K562 (cell line): ENCODE results near the gene POLD4. TPM values are rescaled to one million over a fixed set of nuclear protein-coding genes. Genes with fewer than 3 reads are reported as not detected.

Source experiments
- ARID1B ChIP-seq: fragments of 450-650 bp; IDR thresholded peaks from 2 replicates; pipeline ENCODE4 v1.6.1; 2016; ENCODE audit warnings: antibody characterized with exemption, mild to moderate bottlenecking, inconsistent platforms
- CBFA2T2 ChIP-seq: fragments of 450-650 bp; conservative IDR thresholded peaks from 2 replicates; pipeline ENCODE4 v1.6.1; 2017; ENCODE audit warnings: mild to moderate bottlenecking
- CLOCK ChIP-seq: fragments of 250-450 bp; sonication (Bioruptor Pico); IDR thresholded peaks from 2 replicates; pipeline ENCODE4 v1.4.0; 2020; ENCODE audit warnings: mild to moderate bottlenecking, moderate library complexity, borderline replicate concordance
- NFE2L1 ChIP-seq: fragments of 450-650 bp; IDR thresholded peaks from 2 replicates; pipeline ENCODE4 v1.6.1; 2016; ENCODE audit warnings: missing genetic modification characterization, low read depth, mild to moderate bottlenecking, missing compliant biosample characterization, moderate library complexity, borderline replicate concordance
- NFYB ChIP-seq: IDR thresholded peaks from 2 replicates; pipeline ENCODE4 v1.6.1; 2011; ENCODE audit warnings: mild to moderate bottlenecking, moderate library complexity; ENCODE audit not compliant: insufficient read length; ENCODE audit errors: extremely low read depth
- PURB ChIP-seq: sonication (generic); formaldehyde crosslinking; IDR thresholded peaks from 2 replicates; pipeline ENCODE4 v1.9.0; 2021; ENCODE audit warnings: low read depth, mild to moderate bottlenecking, missing genetic modification reagents
- TSHZ1 ChIP-seq: fragments of 250-450 bp; sonication (Bioruptor Pico); IDR thresholded peaks from 2 replicates; pipeline ENCODE4 v1.4.0; 2020; ENCODE audit warnings: mild to moderate bottlenecking, moderate library complexity
- ZNF146 ChIP-seq: IDR thresholded peaks from one replicate; pipeline ENCODE4 v1.6.1; 2018; ENCODE audit warnings: missing compliant biosample characterization; ENCODE audit not compliant: unreplicated experiment
- ZNF23 ChIP-seq: fragments of 250-450 bp; sonication (Bioruptor Pico); IDR thresholded peaks from 2 replicates; pipeline ENCODE4 v1.4.0; 2020; ENCODE audit warnings: mild to moderate bottlenecking
- ZNF518B ChIP-seq: fragments of 250-450 bp; sonication (Bioruptor Pico); IDR thresholded peaks from 2 replicates; pipeline ENCODE4 v1.5.0; 2021; ENCODE audit warnings: mild to moderate bottlenecking, moderate library complexity
- ZNF609 ChIP-seq: sonication (generic); formaldehyde crosslinking; IDR thresholded peaks from 2 replicates; pipeline ENCODE4 v1.8.1; 2023; ENCODE audit warnings: missing genetic modification reagents, mild to moderate bottlenecking, borderline replicate concordance
- polyA plus RNA-seq, 8 experiments: library from polyadenylated mRNA; depleted of rRNA in 4 of 8; stranded (reverse) in 5 of 8; unstranded in 3 of 8; fragments of >200 nt; fragmentation: Nextera tagmentation in 2 of 8; fragmentation: Illumina TruSeq in 1 of 8; extraction: Ambion mirVana in 2 of 8; extraction: Trizol in 1 of 8; gene quantifications; 2 replicates each; pipeline versions ENCODE4 v1.2.1 to v1.2.3, GENCODE V29; 2011 to 2014; ENCODE audit warnings: inconsistent platforms in 1 of 8, missing spikeins in 1 of 8
- total RNA-seq, 7 experiments: library from RNA; depleted of rRNA in 6 of 7; stranded (reverse); fragments of >200 nt in 6 of 7; fragmentation: Illumina TruSeq in 2 of 7; extraction: Trizol in 2 of 7; gene quantifications; 2 replicates each; pipeline versions ENCODE4 v1.2.1 to v1.2.3, GENCODE V29; 2011 to 2021; ENCODE audit warnings: low replicate concordance in 1 of 7

Gene POLD4
- total and polyA plus RNA-seq, 9 of the 15 experiments (the other 6 are each of a cell fraction or from before 2014, with no cell fraction given) = 5.8 to 64.5 (median 18.3) TPM

- no peak for TF ChIP-seq ZNF609 (CRISPR knock-in tag)
- TF ChIP-seq TSHZ1 (CRISPR knock-in tag) = no peak
- TF ChIP-seq NFE2L1 (tag) = peak; percentile 76
- no peak for TF ChIP-seq ZNF518B (CRISPR knock-in tag)
- TF ChIP-seq CBFA2T2 = no peak
- peak; percentile 62 for TF ChIP-seq ARID1B
- no peak for TF ChIP-seq ZNF146 (CRISPR knock-in tag)
- TF ChIP-seq ZNF23 (CRISPR knock-in tag) = no peak
- no peak for TF ChIP-seq NFYB
- no peak for TF ChIP-seq PURB
- TF ChIP-seq CLOCK (CRISPR knock-in tag) = no peak
Measured at GRCh38 chr11:67373648-67374570, 20.6 kb upstream of the POLD4 start (continued).
